Peyer's patch (tissue), 4 donors: ENCODE data around the gene SLC6A6.

ENCODE experiments used
- CTCF ChIP-seq, 6 experiments: fragments of 450-650 bp in 4 of 6; fragments of 200-600 bp in 2 of 6; sonication (generic) in 1 of 6; IDR thresholded peaks; one replicate each; pipeline ENCODE4 v1.5.1; 2017 to 2019; ENCODE audit warnings: antibody characterized with exemption in 6 of 6, mild to moderate bottlenecking in 3 of 6, moderate library complexity in 1 of 6
- POLR2A ChIP-seq, 2 donors: fragments of 450-650 bp; IDR thresholded peaks; one replicate each; pipeline ENCODE4 v1.5.1; 2017; ENCODE audit warnings: antibody characterized with exemption in 2 of 2, mild to moderate bottlenecking in 2 of 2, moderate library complexity in 2 of 2

DNA sequence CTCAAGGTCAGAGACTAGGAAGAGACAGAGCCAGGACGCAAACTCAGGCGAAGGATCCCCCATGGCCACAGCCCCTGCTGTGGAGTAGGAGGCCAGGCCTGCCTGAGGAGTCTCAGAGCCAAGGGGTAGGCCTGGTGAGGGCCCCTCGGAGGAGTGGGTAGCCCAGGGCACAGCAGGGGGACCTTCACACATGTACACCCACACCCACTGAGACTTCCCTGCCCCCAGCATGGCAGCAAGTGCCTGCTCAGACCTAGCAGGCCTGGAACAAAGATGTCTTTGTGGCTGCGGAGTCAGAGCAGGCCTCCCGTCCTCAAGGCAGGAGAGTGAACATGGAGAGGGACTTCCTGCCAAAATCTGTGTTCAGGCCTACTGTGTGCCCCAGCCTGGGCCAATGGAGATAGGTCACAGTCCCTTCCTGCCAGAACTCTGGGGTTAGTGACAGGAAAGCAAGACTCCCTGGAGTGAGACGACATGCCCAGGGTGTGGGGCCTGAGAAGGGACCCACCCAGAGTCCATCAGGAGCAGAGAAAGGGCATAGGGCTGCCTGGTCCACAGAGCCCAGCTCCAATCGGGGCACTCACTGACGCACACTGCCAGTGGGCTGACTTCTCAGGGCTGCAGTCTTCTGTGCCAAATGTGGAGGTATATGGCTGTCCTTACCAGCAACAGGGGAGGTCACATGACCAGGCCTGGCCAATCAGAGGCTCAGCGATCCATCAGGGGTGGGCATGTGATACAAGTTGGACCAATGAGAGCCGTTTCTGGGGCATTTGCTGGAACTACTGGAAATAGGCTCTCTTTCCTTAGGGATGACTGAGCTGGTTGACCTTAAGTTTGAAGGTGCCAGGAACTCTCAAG lies 135.4 kb downstream of the SLC6A6 start:
- TF ChIP-seq POLR2A (IDR thresholded peaks at IDR 0.05): no peak
- no peak for TF ChIP-seq CTCF (IDR thresholded peaks at IDR 0.05)
